ENCODE measurements around the gene DROSHA.
A peak's percentile ranks its signal among the peaks of the same experiment; 100 is the strongest.

Gene DROSHA

GRCh38 chr5:31378136-31378535, 153.8 kb downstream of the DROSHA start:
- no peak for TF ChIP-seq CTCF (IDR thresholded peaks at IDR 0.05; ENCODE audit: low read depth, low read length)
- DNase-seq (ENCODE audit: low read depth, low spot score): no peak
- in situ Hi-C loops (cut with HindIII; ENCODE audit: low sequenced_read_pairs): no loop called here
- H3K4me3 ChIP-seq (ENCODE audit: low read depth, low read length): no peak overlapping the region

GRCh38 chr5:31377274-31377946, 154.5 kb downstream of the DROSHA start:
- DNase-seq (ENCODE audit: low read depth, low spot score): no peak
- no peak for TF ChIP-seq CTCF (IDR thresholded peaks at IDR 0.05; ENCODE audit: low read depth, low read length)
- in situ Hi-C loops (cut with HindIII; ENCODE audit: low sequenced_read_pairs): no loop called here
- H3K4me3 ChIP-seq (ENCODE audit: low read depth, low read length): no peak overlapping the region

GRCh38 chr5:31375999-31376720, 155.7 kb downstream of the DROSHA start:
- no peak overlapping the region for H3K4me3 ChIP-seq (ENCODE audit: low read depth, low read length)
- no peak for TF ChIP-seq CTCF (IDR thresholded peaks at IDR 0.05; ENCODE audit: low read depth, low read length)
- in situ Hi-C loops (cut with HindIII; ENCODE audit: low sequenced_read_pairs): no loop called here
- DNase-seq (ENCODE audit: low read depth, low spot score): no peak

GRCh38 chr5:31372124-31372523, 159.8 kb downstream of the DROSHA start:
- no peak overlapping the region for H3K4me3 ChIP-seq (ENCODE audit: low read depth, low read length)
- no peak for TF ChIP-seq CTCF (IDR thresholded peaks at IDR 0.05; ENCODE audit: low read depth, low read length)
- no peak for DNase-seq (ENCODE audit: low read depth, low spot score)
- in situ Hi-C loops (cut with HindIII; ENCODE audit: low sequenced_read_pairs): no loop called here

- peak; percentile 39 for DNase-seq (ENCODE audit: low read depth, low spot score)
- no peak overlapping the region for H3K4me3 ChIP-seq (ENCODE audit: low read depth, low read length)
- no peak for TF ChIP-seq CTCF (IDR thresholded peaks at IDR 0.05; ENCODE audit: low read depth, low read length)
- in situ Hi-C loops (cut with HindIII; ENCODE audit: low sequenced_read_pairs): no loop called here
These were observed 165.0 kb downstream of the DROSHA start for GRCh38 chr5:31366941-31367340.

- no peak for DNase-seq (ENCODE audit: low read depth, low spot score)
- TF ChIP-seq CTCF (IDR thresholded peaks at IDR 0.05; ENCODE audit: low read depth, low read length): no peak
- no peak overlapping the region for H3K4me3 ChIP-seq (ENCODE audit: low read depth, low read length)
- in situ Hi-C loops (cut with HindIII; ENCODE audit: low sequenced_read_pairs): no loop called here
These were observed 166.1 kb downstream of the DROSHA start for GRCh38 chr5:31365776-31366175.

Data from astrocyte of the spinal cord (primary cell).